Stomach (tissue), 9 donors: ENCODE data around the gene GRAMD2B. TPM values are rescaled to one million over a fixed set of nuclear protein-coding genes. Genes with fewer than 3 reads are reported as not detected.

Experiments used
- DNase-seq, 2 donors: peaks; one replicate each; pipeline versions ENCODE4 v3.0.0 to v3.0.0-alpha.2; 2013 to 2019
- H3K27ac ChIP-seq, 5 donors: fragments of 200-600 bp in 4 of 5; sonication (generic) in 4 of 5; one replicate each; pipeline ENCODE4 v1.5.1; 2013 to 2019; ENCODE audit warnings: mild to moderate bottlenecking in 1 of 5, moderate library complexity in 1 of 5
- H3K27me3 ChIP-seq, 3 donors: fragments of 200-600 bp; sonication (generic); one replicate each; pipeline ENCODE4 v1.5.1; 2017 to 2019; ENCODE audit warnings: mixed run types in 1 of 3
- H3K36me3 ChIP-seq, 4 donors: fragments of 200-600 bp; sonication (generic); 1 replicate in 3 of 4; 2 replicates in 1 of 4; pipeline ENCODE4 v1.5.1; 2016 to 2019
- H3K4me1 ChIP-seq, 4 donors: fragments of 200-600 bp; sonication (generic); one replicate each; pipeline ENCODE4 v1.5.1; 2016 to 2019
- H3K4me3 ChIP-seq, 4 donors: fragments of 200-600 bp; sonication (generic) in 3 of 4; one replicate each; pipeline ENCODE4 v1.5.1; 2016 to 2019; ENCODE audit warnings: mild to moderate bottlenecking in 1 of 4
- H3K9me3 ChIP-seq, 4 donors: fragments of 200-600 bp; sonication (generic); one replicate each; pipeline ENCODE4 v1.5.1; 2016 to 2019
- EP300 ChIP-seq: sonication (generic); formaldehyde crosslinking; IDR thresholded peaks from one replicate; pipeline ENCODE4 v1.6.1; 2017; ENCODE audit warnings: antibody characterized with exemption
- POLR2A ChIP-seq, 4 donors: fragments of 450-650 bp; IDR thresholded peaks; one replicate each; pipeline ENCODE4 v1.6.1; 2016; ENCODE audit warnings: antibody characterized with exemption in 4 of 4, control low read depth in 2 of 4, mild to moderate bottlenecking in 1 of 4, moderate library complexity in 1 of 4
- POLR2AphosphoS5 ChIP-seq, 3 donors: sonication (generic); formaldehyde crosslinking; IDR thresholded peaks; one replicate each; pipeline ENCODE4 v1.6.1; 2016; ENCODE audit warnings: antibody characterized with exemption in 3 of 3
- WGBS, 5 donors: extraction: QIAGEN DNeasy Blood & Tissue Kit in 3 of 5; methylation state at CpG; one replicate each; pipeline versions ENCODE4 v1.1.5 to v1.1.7; 2013 to 2018; 5-methylcytosine and 5-hydroxymethylcytosine counted together
- intact Hi-C: fragments of 100-400 bp; cut with DNase I; formaldehyde crosslinking; loops from one replicate; pipeline ENCODE4 v1.15.1; 2023; ENCODE audit warnings: low total_unique reads
- polyA plus RNA-seq, 3 donors: library from polyadenylated mRNA; stranded (reverse); fragments of 200-250 nt; gene quantifications; one replicate each; pipeline ENCODE4 v1.2.3, GENCODE V29; 2013
- total RNA-seq, 5 donors: library from RNA; depleted of rRNA; stranded (reverse); fragments of >200 nt; gene quantifications; one replicate each; pipeline versions ENCODE4 v1.1.0 to v1.2.3, GENCODE V29; 2014 to 2016
- TF ChIP-seq, protein P1 (sequence below), 7 experiments: fragments of 450-650 bp in 4 of 7; fragments of 200-600 bp in 3 of 7; sonication (generic) in 3 of 7; IDR thresholded peaks; one replicate each; pipeline ENCODE4 v1.5.1; 2016 to 2019; ENCODE audit warnings: antibody characterized with exemption in 7 of 7, control low read depth in 2 of 7, mild to moderate bottlenecking in 1 of 7
- donor health status: healthy with polysubstance abuse.
- donor health status: Bipolar disorder and iron deficiency.
- donor health status: healthy.

The GRAMD2B gene
- total and polyA plus RNA-seq, 8 donors = 5.7 to 69.6 (median 23.7) TPM

DNA sequence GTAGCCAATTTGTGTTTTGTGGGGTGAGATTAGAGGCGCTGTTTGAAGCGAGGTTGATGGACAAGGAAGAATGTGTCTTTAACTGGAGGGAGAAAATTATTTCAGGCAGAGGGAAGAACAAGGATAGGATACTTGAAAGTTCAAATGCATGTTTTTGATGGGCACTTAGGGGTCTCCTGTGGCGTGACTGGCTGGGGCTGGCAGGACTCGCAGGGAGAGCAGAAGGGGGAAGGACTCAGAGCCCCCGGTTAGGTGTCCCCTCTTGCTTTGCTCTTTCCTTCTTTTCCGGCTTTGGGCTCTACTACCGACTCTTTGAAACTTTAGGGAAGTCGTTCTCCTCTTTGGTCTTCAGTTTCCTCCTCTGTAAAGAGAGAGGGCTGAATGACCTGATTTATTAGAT lies 12.1 kb downstream of the GRAMD2B start:
- WGBS, 5 donors = 84 to 95% (median 91%) methylated on average over 8 of the region's 8 CpGs
- H3K4me3 ChIP-seq = no peak overlapping the region
- H3K27me3 ChIP-seq = no peaks in the 10 kb centered on the region
- peaks cover 0 to 11% (median 3%) of the 10 kb centered on the region in 4 donors for H3K4me1 ChIP-seq
- H3K27ac ChIP-seq = no peak overlapping the region
- H3K9me3 ChIP-seq = no peaks in the 10 kb centered on the region
- TF ChIP-seq, protein P1, sequence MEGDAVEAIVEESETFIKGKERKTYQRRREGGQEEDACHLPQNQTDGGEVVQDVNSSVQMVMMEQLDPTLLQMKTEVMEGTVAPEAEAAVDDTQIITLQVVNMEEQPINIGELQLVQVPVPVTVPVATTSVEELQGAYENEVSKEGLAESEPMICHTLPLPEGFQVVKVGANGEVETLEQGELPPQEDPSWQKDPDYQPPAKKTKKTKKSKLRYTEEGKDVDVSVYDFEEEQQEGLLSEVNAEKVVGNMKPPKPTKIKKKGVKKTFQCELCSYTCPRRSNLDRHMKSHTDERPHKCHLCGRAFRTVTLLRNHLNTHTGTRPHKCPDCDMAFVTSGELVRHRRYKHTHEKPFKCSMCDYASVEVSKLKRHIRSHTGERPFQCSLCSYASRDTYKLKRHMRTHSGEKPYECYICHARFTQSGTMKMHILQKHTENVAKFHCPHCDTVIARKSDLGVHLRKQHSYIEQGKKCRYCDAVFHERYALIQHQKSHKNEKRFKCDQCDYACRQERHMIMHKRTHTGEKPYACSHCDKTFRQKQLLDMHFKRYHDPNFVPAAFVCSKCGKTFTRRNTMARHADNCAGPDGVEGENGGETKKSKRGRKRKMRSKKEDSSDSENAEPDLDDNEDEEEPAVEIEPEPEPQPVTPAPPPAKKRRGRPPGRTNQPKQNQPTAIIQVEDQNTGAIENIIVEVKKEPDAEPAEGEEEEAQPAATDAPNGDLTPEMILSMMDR (IDR thresholded peaks at IDR 0.05) = no peak
- TF ChIP-seq POLR2AphosphoS5 (IDR thresholded peaks at IDR 0.05) (no peak), EP300 (no peak), POLR2A (IDR thresholded peaks at IDR 0.05) (no peak)
- intact Hi-C loops = no loop called here
- DNase-seq = no peak
- peaks cover 0 to 30% (median 23%) of the 10 kb centered on the region in 4 donors for H3K36me3 ChIP-seq

GRCh38 chr5:126435714-126436113 lies 12.5 kb downstream of the GRAMD2B start:
- H3K36me3 ChIP-seq = peaks cover 0 to 30% (median 23%) of the 10 kb centered on the region in 4 donors
- peaks cover 0 to 11% (median 3%) of the 10 kb centered on the region in 4 donors for H3K4me1 ChIP-seq
- no peak overlapping the region for H3K27ac ChIP-seq
- no peak for TF ChIP-seq POLR2A (IDR thresholded peaks at IDR 0.05)
- no peak for TF ChIP-seq POLR2AphosphoS5 (IDR thresholded peaks at IDR 0.05)
- no peak for TF ChIP-seq EP300
- TF ChIP-seq, protein P1 (IDR thresholded peaks at IDR 0.05) = no peak
- intact Hi-C loops = no loop called here
- H3K9me3 ChIP-seq = no peaks in the 10 kb centered on the region
- no peaks in the 10 kb centered on the region for H3K27me3 ChIP-seq
- DNase-seq = no peak
- 53 to 73% (median 67%) methylated on average over 2 of the region's 2 CpGs for WGBS, 5 donors
- no peak overlapping the region for H3K4me3 ChIP-seq

DNA sequence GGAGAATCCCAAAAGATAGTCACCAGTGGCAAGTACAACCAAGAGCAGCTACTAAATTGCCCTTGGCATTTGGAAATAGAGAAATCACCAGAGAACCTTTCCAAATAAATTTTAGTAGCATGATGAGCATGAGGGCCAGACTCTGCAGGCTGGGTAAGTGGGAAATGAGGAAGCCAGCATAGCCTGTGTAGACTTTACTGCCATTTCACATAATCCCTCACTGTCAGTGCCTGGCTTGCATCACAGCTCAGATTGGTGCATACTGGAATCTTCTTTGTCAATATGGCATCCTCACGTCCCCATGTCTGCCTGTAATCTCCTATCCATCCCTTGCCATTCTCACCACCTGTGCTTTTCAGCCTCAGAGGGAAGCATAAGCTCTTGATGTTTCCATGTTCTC lies 14.5 kb downstream of the GRAMD2B start:
- Histone ChIP-seq H3K27me3 (no peaks in the 10 kb centered on the region), H3K4me1 (peaks cover 0 to 17% (median 3%) of the 10 kb centered on the region in 4 donors), H3K36me3 (peaks cover 0 to 27% (median 20%) of the 10 kb centered on the region in 4 donors), H3K4me3 (no peak overlapping the region), H3K27ac (no peak overlapping the region), H3K9me3 (no peaks in the 10 kb centered on the region)
- TF ChIP-seq POLR2A (IDR thresholded peaks at IDR 0.05) (no peak), EP300 (no peak), POLR2AphosphoS5 (IDR thresholded peaks at IDR 0.05) (no peak)
- TF ChIP-seq, protein P1 (IDR thresholded peaks at IDR 0.05) = no peak
- no peak for DNase-seq
- intact Hi-C loops = no loop called here
- WGBS, 5 donors = 73 to 96% (median 94%) methylated on average over 1 of the region's 1 CpG

- TF ChIP-seq POLR2AphosphoS5 (IDR thresholded peaks at IDR 0.05) (no peak), EP300 (no peak), POLR2A (IDR thresholded peaks at IDR 0.05) (no peak)
- TF ChIP-seq, protein P1 (IDR thresholded peaks at IDR 0.05) = no peak
- 79 to 90% (median 87%) methylated on average over 4 of the region's 4 CpGs for whole genome bisulfite sequencing, 5 donors
- Histone ChIP-seq H3K36me3 (peaks cover 0 to 27% (median 20%) of the 10 kb centered on the region in 4 donors), H3K4me1 (peaks cover 0 to 13% (median 1%) of the 10 kb centered on the region in 4 donors), H3K4me3 (no peak overlapping the region), H3K27me3 (no peaks in the 10 kb centered on the region), H3K27ac (no peak overlapping the region), H3K9me3 (no peaks in the 10 kb centered on the region)
- intact Hi-C loops = no loop called here
- no peak for DNase-seq
Observed at GRCh38 chr5:126438267-126438666, 15.1 kb downstream of the GRAMD2B start.
